SK-N-SH (cell line): ENCODE results near the gene ATP11A. TPM values are rescaled to one million over a fixed set of nuclear protein-coding genes. Genes with fewer than 3 reads are reported as not detected.
"Not testable (repeated sequence)": the region's sequence is repeated elsewhere in the genome, so short reads cannot be mapped to it uniquely, and the experiment has no call there.

Experiments
- CTCF ChIA-PET: fragments of 300-600, 350-600 bp; formaldehyde crosslinking; extraction: SDS; loops from one replicate; lab custom pipeline; 2021; lab: Yijun Ruan, JAX
- POLR2A ChIA-PET: fragments of 350-600 bp; sonication (Branson Sonifier 250); formaldehyde crosslinking; extraction: SDS; loops from one replicate; lab custom pipeline; 2020; ENCODE audit warnings: antibody characterized with exemption, inconsistent platforms; lab: Yijun Ruan, JAX
- DNase-seq: peaks from one replicate; pipeline ENCODE4 v3.0.0; 2012
- H2AFZ ChIP-seq: fragments of 200-600 bp; sonication (generic); 2 replicates; pipeline ENCODE4 v1.8.1; 2016; ENCODE audit warnings: antibody characterized with exemption, mild to moderate bottlenecking, low read depth
- H3F3A ChIP-seq: fragments of 200-600 bp; sonication (generic); replicated peaks from 2 replicates; pipeline ENCODE3; 2016; ENCODE audit warnings: antibody characterized with exemption, mild to moderate bottlenecking; ENCODE audit not compliant: insufficient read depth
- H3K27ac ChIP-seq, 2 experiments: fragments of 200-500 bp in 1 of 2; fragments of 200-600 bp in 1 of 2; sonication (Bioruptor generic) in 1 of 2; sonication (generic), shearing (Covaris generic) in 1 of 2; 2 replicates each; pipeline versions ENCODE4 v1.5.1 to v1.6.1; 2014 to 2016; ENCODE audit warnings: low read depth in 2 of 2, inconsistent platforms in 1 of 2, low read length in 1 of 2, mild to moderate bottlenecking in 1 of 2, mixed read lengths in 1 of 2
- H3K27me3 ChIP-seq: fragments of 200-600 bp; sonication (generic), shearing (Covaris generic); 2 replicates; pipeline ENCODE4 v1.6.1; 2016; ENCODE audit warnings: mixed run types; ENCODE audit not compliant: insufficient read depth
- H3K36me3 ChIP-seq, 2 experiments: fragments of 200-500 bp in 1 of 2; fragments of 200-600 bp in 1 of 2; sonication (Bioruptor generic) in 1 of 2; sonication (generic) in 1 of 2; replicated peaks in 1 of 2; 2 replicates each; pipeline versions ENCODE3 to v1.5.1; 2014 to 2016; ENCODE audit warnings: low read length in 1 of 2, mild to moderate bottlenecking in 1 of 2; ENCODE audit not compliant: insufficient read depth in 2 of 2, control insufficient read depth in 1 of 2
- H3K4me1 ChIP-seq, 2 experiments: fragments of 200-500 bp in 1 of 2; fragments of 200-600 bp in 1 of 2; sonication (Bioruptor generic) in 1 of 2; sonication (generic), shearing (Covaris generic) in 1 of 2; 2 replicates each; pipeline versions ENCODE4 v1.5.1 to v1.6.1; 2014 to 2016; ENCODE audit warnings: low read depth in 1 of 2, low read length in 1 of 2, mixed run types in 1 of 2; ENCODE audit not compliant: insufficient read depth in 2 of 2, control insufficient read depth in 1 of 2
- H3K4me2 ChIP-seq: fragments of 200-600 bp; sonication (generic), shearing (Covaris generic); 2 replicates; pipeline ENCODE4 v1.6.1; 2017; ENCODE audit warnings: mixed run types
- H3K4me3 ChIP-seq, 2 experiments: fragments of 200-500 bp in 1 of 2; fragments of 200-600 bp in 1 of 2; sonication (Bioruptor generic) in 1 of 2; sonication (generic), shearing (Covaris generic) in 1 of 2; 2 replicates each; pipeline versions ENCODE4 v1.5.1 to v1.8.1; 2014 to 2016; ENCODE audit warnings: low read depth in 2 of 2, inconsistent platforms in 1 of 2, low read length in 1 of 2, mild to moderate bottlenecking in 1 of 2, mixed read lengths in 1 of 2, moderate library complexity in 1 of 2
- H3K79me2 ChIP-seq: fragments of 200-600 bp; sonication (generic); 2 replicates; pipeline ENCODE4 v1.8.1; 2017; ENCODE audit warnings: mild to moderate bottlenecking; ENCODE audit not compliant: insufficient read depth
- H3K9ac ChIP-seq: fragments of 200-600 bp; sonication (generic); 2 replicates; pipeline ENCODE4 v1.6.1; 2017; ENCODE audit warnings: mixed run types
- H3K9me2 ChIP-seq: fragments of 200-600 bp; sonication (generic); 2 replicates; pipeline ENCODE4 v1.6.1; 2017; ENCODE audit warnings: mixed run types
- H3K9me3 ChIP-seq: fragments of 200-600 bp; sonication (generic); 2 replicates; pipeline ENCODE4 v1.6.1; 2017; ENCODE audit warnings: mixed run types, mild to moderate bottlenecking, moderate library complexity
- H4K20me1 ChIP-seq: fragments of 200-600 bp; sonication (generic); 2 replicates; pipeline ENCODE4 v1.6.1; 2017; ENCODE audit warnings: mild to moderate bottlenecking, mixed run types; ENCODE audit not compliant: insufficient read depth
- CHD2 ChIP-seq: fragments of 150-350 bp; IDR thresholded peaks from 2 replicates; pipeline ENCODE4 v1.6.1; 2018; ENCODE audit warnings: low read length; ENCODE audit not compliant: partially characterized antibody
- ELF1 ChIP-seq: IDR thresholded peaks from 2 replicates; pipeline ENCODE4 v1.4.0; 2012
- EP300 ChIP-seq, 2 experiments: IDR thresholded peaks; 2 replicates each; pipeline versions ENCODE4 v1.4.0 to v1.6.1; 2012; ENCODE audit warnings: borderline replicate concordance in 1 of 2, low read depth in 1 of 2, low read length in 1 of 2
- FOSL2 ChIP-seq: IDR thresholded peaks from 2 replicates; pipeline ENCODE4 v1.4.0; 2012; ENCODE audit warnings: low read depth, mild to moderate bottlenecking, moderate library complexity, borderline replicate concordance
- FOXJ3 ChIP-seq: sonication (generic); formaldehyde crosslinking; IDR thresholded peaks from 2 replicates; pipeline ENCODE4 v1.5.1; 2020; ENCODE audit warnings: mild to moderate bottlenecking, missing genetic modification reagents
- FOXM1 ChIP-seq: IDR thresholded peaks from 2 replicates; pipeline ENCODE4 v1.4.0; 2012; ENCODE audit warnings: low read depth, mild to moderate bottlenecking
- GATA2 ChIP-seq: sonication (generic); formaldehyde crosslinking; IDR thresholded peaks from 2 replicates; pipeline ENCODE4 v1.5.0; 2020; ENCODE audit warnings: mild to moderate bottlenecking, missing genetic modification reagents
- JUND ChIP-seq: IDR thresholded peaks from 2 replicates; pipeline ENCODE4 v1.4.0; 2012
- MEF2A ChIP-seq: IDR thresholded peaks from 2 replicates; pipeline ENCODE4 v1.4.0; 2012; ENCODE audit warnings: low read depth, borderline replicate concordance
- MXI1 ChIP-seq: IDR thresholded peaks from 2 replicates; pipeline ENCODE4 v1.6.1; 2012; ENCODE audit warnings: mild to moderate bottlenecking, low read depth, low read length, improper control_type of control experiment
- NFIC ChIP-seq: IDR thresholded peaks from 2 replicates; pipeline ENCODE4 v1.4.0; 2012; ENCODE audit warnings: borderline replicate concordance
- NRF1 ChIP-seq: IDR thresholded peaks from 2 replicates; pipeline ENCODE4 v1.6.1; 2012; ENCODE audit warnings: low read depth, mild to moderate bottlenecking, low read length
- RCOR1 ChIP-seq: fragments of 150-350 bp; IDR thresholded peaks from 2 replicates; pipeline ENCODE4 v1.6.1; 2017; ENCODE audit warnings: antibody characterized with exemption, low read length
- RFX5 ChIP-seq: IDR thresholded peaks from 2 replicates; pipeline ENCODE4 v1.6.1; 2012; ENCODE audit warnings: mild to moderate bottlenecking, improper control_type of control experiment, low read length
- SMC3 ChIP-seq: IDR thresholded peaks from 2 replicates; pipeline ENCODE4 v1.6.1; 2012; ENCODE audit warnings: low read depth, low read length, improper control_type of control experiment
- TCF12 ChIP-seq: IDR thresholded peaks from 2 replicates; pipeline ENCODE4 v1.4.0; 2012
- TEAD4 ChIP-seq: IDR thresholded peaks from 2 replicates; pipeline ENCODE4 v1.4.0; 2012; ENCODE audit warnings: mild to moderate bottlenecking, borderline replicate concordance; ENCODE audit not compliant: insufficient read depth
- YY1 ChIP-seq: IDR thresholded peaks from 2 replicates; pipeline ENCODE4 v1.4.0; 2012; ENCODE audit warnings: low read depth, mild to moderate bottlenecking
- WGBS: methylation state at CpG from one replicate; pipeline ENCODE4 v1.1.6; 2017; ENCODE audit warnings: low lambda C conversion rate; 5-methylcytosine and 5-hydroxymethylcytosine counted together
- polyA plus RNA-seq, 3 experiments: library from polyadenylated mRNA; depleted of rRNA; stranded (reverse); fragments of >200 nt; gene quantifications; 2 replicates each; pipeline ENCODE4 v1.2.3, GENCODE V29; 2012
- TF ChIP-seq, protein P1 (sequence below): fragments of 200-600 bp; sonication (generic); IDR thresholded peaks from 2 replicates; pipeline ENCODE4 v1.6.1; 2017; ENCODE audit warnings: antibody characterized with exemption, mild to moderate bottlenecking, moderate library complexity
- TF ChIP-seq, protein P2 (sequence below): IDR thresholded peaks from 2 replicates; pipeline ENCODE4; 2012
- TF ChIP-seq, protein P3 (sequence below): IDR thresholded peaks from 2 replicates; pipeline ENCODE4 v1.4.0; 2012; ENCODE audit warnings: low read depth

The ATP11A gene
- polyA plus RNA-seq, 1 of the 3 experiments (the other 2 are of a cell fraction), result 4.1 TPM

DNA sequence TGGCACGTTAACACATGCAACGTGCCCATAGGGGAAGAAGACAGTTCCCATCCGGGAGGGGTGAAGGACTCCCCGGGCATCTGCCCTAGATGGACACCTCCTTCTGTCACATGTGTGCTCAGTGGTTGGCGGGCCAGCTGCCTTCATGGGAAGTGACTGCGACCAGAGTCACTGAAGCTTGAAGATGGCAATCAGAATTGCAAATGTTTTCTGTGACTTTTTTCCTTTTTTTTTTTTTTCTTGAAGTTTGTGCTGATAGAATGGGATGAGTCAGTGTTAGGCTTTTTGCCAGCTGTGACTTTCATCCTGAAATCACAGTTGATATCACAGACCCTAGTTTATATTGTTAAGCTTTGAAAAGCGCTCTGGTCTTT lies 170.0 kb downstream of the ATP11A start:
- Histone ChIP-seq H3K9ac (no peak overlapping the region), H3K27ac (peak overlapping the region in 1 of 2 experiments; percentile 43; a peak in 1 of 4 replicates), H3K4me1 (peaks cover 0 to 15% of the 10 kb centered on the region in 2 experiments; a peak in 2 of 4 replicates), H3K4me3 (no peak overlapping the region), H3K79me2 (no peaks in the 10 kb centered on the region)
- peak; percentile 84 for DNase-seq
- CTCF ChIA-PET, result interaction anchor here (1.0 to 2.2 kb wide), 3 partner anchors 14 to 244 kb away, joined by 3 to 16 read pairs (median 3); no protein-coding TSS in a partner anchor
- TF ChIP-seq NFIC (0 out of 2 replicates have a peak, but pooled peaks have one; percentile 41), FOSL2 (peak; percentile 45; the same call in 1 of the 2 replicates), CHD2 (peak; percentile 14), EP300 (IDR thresholded peaks at IDR 0.05; ENCODE audit: borderline replicate concordance in 1 of 2, low read depth in 1 of 2, low read length in 1 of 2) (no peak), NRF1 (no peak), JUND (peak; percentile 35; the same call in 1 of the 2 replicates), FOXJ3 (CRISPR knock-in tag) (no peak), GATA2 (CRISPR knock-in tag) (peak; percentile 50; the same call in 1 of the 2 replicates), RCOR1 (no peak), SMC3 (no peak), MXI1 (peak; percentile 45; the same call in 1 of the 2 replicates)
- TF ChIP-seq, all 33 proteins: peak for 6
- H3K27me3 ChIP-seq, result no peaks in the 10 kb centered on the region
- no peaks in the 10 kb centered on the region for H3K9me3 ChIP-seq
- POLR2A ChIA-PET, result no interaction called here
- no peaks in the 10 kb centered on the region for H3K9me2 ChIP-seq
- H2AFZ ChIP-seq, result no peak overlapping the region
- peaks cover 11 to 46% of the 10 kb centered on the region in 2 experiments for H3K36me3 ChIP-seq
- no peaks in the 10 kb centered on the region for H3F3A ChIP-seq
- H3K4me2 ChIP-seq, result no peak overlapping the region
- H4K20me1 ChIP-seq, result no peaks in the 10 kb centered on the region
- WGBS, result 28% methylated on average over 5 of the region's 7 CpGs

DNA sequence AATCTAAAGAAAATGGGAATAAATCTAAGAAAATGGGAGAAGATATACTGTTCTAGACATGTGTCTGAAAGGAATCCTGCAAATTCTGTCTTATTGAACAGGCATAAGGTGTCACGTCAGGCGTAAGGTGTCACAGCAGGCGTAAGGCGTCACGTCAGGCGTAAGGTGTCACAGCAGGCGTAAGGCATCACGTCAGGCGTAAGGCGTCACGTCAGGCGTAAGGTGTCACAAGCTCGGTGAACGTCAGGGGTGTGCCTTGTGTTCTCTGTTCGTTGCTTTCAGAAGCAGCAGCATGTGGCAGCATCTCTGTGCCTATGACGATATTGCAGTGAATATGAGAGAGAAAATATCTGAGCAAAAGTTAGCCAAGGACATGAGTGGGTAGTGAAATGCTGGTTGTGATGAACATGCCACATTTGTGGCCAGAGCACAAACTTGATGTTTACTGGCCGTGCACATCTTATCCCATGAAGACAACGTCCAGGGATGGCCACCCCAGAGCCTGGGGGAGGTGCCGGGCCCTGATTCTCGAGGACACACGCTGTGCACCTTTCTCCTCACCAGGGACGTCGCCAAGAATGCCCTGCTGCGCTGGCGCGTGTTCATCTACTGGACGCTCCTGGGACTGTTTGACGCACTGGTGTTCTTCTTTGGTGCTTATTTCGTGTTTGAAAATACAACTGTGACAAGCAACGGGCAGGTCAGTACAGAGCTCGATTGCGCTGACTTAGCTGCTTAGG lies 172.2 kb downstream of the ATP11A start:
- Histone ChIP-seq H3K79me2 (no peaks in the 10 kb centered on the region), H3F3A (no peaks in the 10 kb centered on the region), H3K4me2 (no peak overlapping the region), H3K27ac (no peak overlapping the region), H3K9me2 (no peaks in the 10 kb centered on the region), H3K4me3 (no peak overlapping the region), H3K4me1 (peaks cover 0 to 15% of the 10 kb centered on the region in 2 experiments; a peak in 2 of 4 replicates), H3K9me3 (no peaks in the 10 kb centered on the region), H3K36me3 (peaks cover 4 to 32% of the 10 kb centered on the region in 2 experiments), H4K20me1 (no peaks in the 10 kb centered on the region), H2AFZ (no peak overlapping the region), H3K27me3 (no peaks in the 10 kb centered on the region)
- DNase-seq, result no peak
- ChIA-PET CTCF (no interaction called here), POLR2A (no interaction called here)
- WGBS, result 89% methylated on average over 29 of the region's 32 CpGs
- TF ChIP-seq ELF1 (no peak), RCOR1 (no peak), YY1 (no peak), JUND (no peak), FOSL2 (no peak), NRF1 (no peak), RFX5 (no peak), MEF2A (no peak), FOXM1 (no peak), TEAD4 (no peak), TCF12 (no peak), FOXJ3 (CRISPR knock-in tag) (no peak)
- TF ChIP-seq, protein P1, sequence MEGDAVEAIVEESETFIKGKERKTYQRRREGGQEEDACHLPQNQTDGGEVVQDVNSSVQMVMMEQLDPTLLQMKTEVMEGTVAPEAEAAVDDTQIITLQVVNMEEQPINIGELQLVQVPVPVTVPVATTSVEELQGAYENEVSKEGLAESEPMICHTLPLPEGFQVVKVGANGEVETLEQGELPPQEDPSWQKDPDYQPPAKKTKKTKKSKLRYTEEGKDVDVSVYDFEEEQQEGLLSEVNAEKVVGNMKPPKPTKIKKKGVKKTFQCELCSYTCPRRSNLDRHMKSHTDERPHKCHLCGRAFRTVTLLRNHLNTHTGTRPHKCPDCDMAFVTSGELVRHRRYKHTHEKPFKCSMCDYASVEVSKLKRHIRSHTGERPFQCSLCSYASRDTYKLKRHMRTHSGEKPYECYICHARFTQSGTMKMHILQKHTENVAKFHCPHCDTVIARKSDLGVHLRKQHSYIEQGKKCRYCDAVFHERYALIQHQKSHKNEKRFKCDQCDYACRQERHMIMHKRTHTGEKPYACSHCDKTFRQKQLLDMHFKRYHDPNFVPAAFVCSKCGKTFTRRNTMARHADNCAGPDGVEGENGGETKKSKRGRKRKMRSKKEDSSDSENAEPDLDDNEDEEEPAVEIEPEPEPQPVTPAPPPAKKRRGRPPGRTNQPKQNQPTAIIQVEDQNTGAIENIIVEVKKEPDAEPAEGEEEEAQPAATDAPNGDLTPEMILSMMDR, result no peak
- TF ChIP-seq, protein P2, sequence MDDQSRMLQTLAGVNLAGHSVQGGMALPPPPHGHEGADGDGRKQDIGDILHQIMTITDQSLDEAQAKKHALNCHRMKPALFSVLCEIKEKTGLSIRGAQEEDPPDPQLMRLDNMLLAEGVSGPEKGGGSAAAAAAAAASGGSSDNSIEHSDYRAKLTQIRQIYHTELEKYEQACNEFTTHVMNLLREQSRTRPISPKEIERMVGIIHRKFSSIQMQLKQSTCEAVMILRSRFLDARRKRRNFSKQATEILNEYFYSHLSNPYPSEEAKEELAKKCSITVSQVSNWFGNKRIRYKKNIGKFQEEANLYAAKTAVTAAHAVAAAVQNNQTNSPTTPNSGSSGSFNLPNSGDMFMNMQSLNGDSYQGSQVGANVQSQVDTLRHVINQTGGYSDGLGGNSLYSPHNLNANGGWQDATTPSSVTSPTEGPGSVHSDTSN, result no peak
- TF ChIP-seq, protein P3, sequence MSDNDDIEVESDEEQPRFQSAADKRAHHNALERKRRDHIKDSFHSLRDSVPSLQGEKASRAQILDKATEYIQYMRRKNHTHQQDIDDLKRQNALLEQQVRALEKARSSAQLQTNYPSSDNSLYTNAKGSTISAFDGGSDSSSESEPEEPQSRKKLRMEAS, result no peak
- TF ChIP-seq, all 33 proteins: peak for 0
- no peak overlapping the region for H3K9ac ChIP-seq

DNA sequence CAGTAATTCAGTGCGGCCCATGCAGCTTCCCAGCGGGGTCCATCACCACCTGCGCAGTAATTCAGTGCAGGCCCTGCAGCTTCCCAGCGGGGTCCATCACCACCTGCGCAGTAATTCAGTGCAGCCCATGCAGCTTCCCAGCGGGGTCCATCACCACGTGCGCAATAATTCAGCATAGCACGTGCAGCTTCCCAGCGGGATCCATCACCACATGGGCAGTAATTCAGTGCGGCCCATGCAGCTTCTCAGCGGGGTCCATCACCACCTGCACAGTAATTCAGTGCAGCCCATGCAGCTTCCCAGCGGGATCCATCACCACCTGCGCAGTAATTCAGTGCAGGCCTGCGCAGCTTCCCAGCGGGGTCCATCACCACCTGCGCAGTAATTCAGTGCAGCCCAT lies 173.5 kb downstream of the ATP11A start:
- 89% methylated on average over 9 of the region's 17 CpGs for WGBS
- peaks cover 0 to 20% of the 10 kb centered on the region in 2 experiments for H3K36me3 ChIP-seq
- peaks cover 0 to 15% of the 10 kb centered on the region in 2 experiments; a peak in 2 of 4 replicates for H3K4me1 ChIP-seq
- H3K4me2 ChIP-seq, H3K4me3 ChIP-seq, H3K9ac ChIP-seq, POLR2A ChIA-PET, H3F3A ChIP-seq, H3K79me2 ChIP-seq, H2AFZ ChIP-seq, CTCF ChIA-PET, H3K27ac ChIP-seq, H3K27me3 ChIP-seq, DNase-seq, H3K9me3 ChIP-seq, H3K9me2 ChIP-seq, H4K20me1 ChIP-seq: not testable (repeated sequence)
